Keratinocyte (primary cell): ENCODE measurements around the gene DCHS1. TPM values are rescaled to one million over a fixed set of nuclear protein-coding genes. Genes with fewer than 3 reads are reported as not detected.

Experiments used
- DNase-seq: peaks from one replicate; pipeline ENCODE4 v3.0.0-alpha.2; 2011; ENCODE audit warnings: low read depth, missing footprints, low spot score
- FAIRE-seq: peaks from 2 replicates; lab custom pipeline; 2011; peaks lifted over from hg19 to GRCh38; lab: Jason Lieb, UNC
- H2AFZ ChIP-seq: 2 replicates; pipeline ENCODE4 v1.6.0; 2012; ENCODE audit warnings: low read length, control low read depth, inconsistent platforms; ENCODE audit not compliant: control insufficient read depth
- H3K27ac ChIP-seq: 2 replicates; pipeline ENCODE4 v1.5.1; 2011; ENCODE audit warnings: low read length; ENCODE audit not compliant: control insufficient read depth, insufficient read depth
- H3K27me3 ChIP-seq: 3 replicates; pipeline ENCODE4 v1.6.0; 2011; ENCODE audit warnings: low read length; ENCODE audit not compliant: control insufficient read depth, insufficient read depth; ENCODE audit errors: extremely low read depth
- H3K36me3 ChIP-seq, 2 experiments: 2 replicates in 1 of 2; 3 replicates in 1 of 2; pipeline ENCODE4 v1.5.1; 2011; ENCODE audit warnings: low read length in 2 of 2, mild to moderate bottlenecking in 1 of 2; ENCODE audit not compliant: control insufficient read depth in 2 of 2, insufficient read depth in 2 of 2; ENCODE audit errors: extremely low read depth in 1 of 2
- H3K4me1 ChIP-seq: 3 replicates; pipeline ENCODE4 v1.5.1; 2011; ENCODE audit warnings: low read length; ENCODE audit not compliant: control insufficient read depth, insufficient read depth; ENCODE audit errors: extremely low read depth
- H3K4me2 ChIP-seq: 3 replicates; pipeline ENCODE4 v1.6.0; 2011; ENCODE audit warnings: low read depth, low read length; ENCODE audit not compliant: control insufficient read depth, insufficient read depth; ENCODE audit errors: extremely low read depth
- H3K4me3 ChIP-seq, 3 experiments: fragments of 200-600 bp in 1 of 3; sonication (generic) in 1 of 3; 2 replicates in 2 of 3; 3 replicates in 1 of 3; pipeline ENCODE4 v1.5.1; 2011 to 2016; ENCODE audit warnings: low read length in 3 of 3, mild to moderate bottlenecking in 3 of 3, control low read depth in 2 of 3, inconsistent platforms in 1 of 3, low read depth in 1 of 3, mixed read lengths in 1 of 3, mixed run types in 1 of 3, moderate library complexity in 1 of 3; ENCODE audit not compliant: control insufficient read depth in 2 of 3, insufficient read depth in 2 of 3; ENCODE audit errors: extremely low read depth in 1 of 3
- H3K79me2 ChIP-seq: 2 replicates; pipeline ENCODE4 v1.6.0; 2012; ENCODE audit warnings: low read length; ENCODE audit not compliant: control insufficient read depth, insufficient read depth
- H3K9ac ChIP-seq: 3 replicates; pipeline ENCODE4 v1.6.0; 2011; ENCODE audit warnings: low read length; ENCODE audit not compliant: control insufficient read depth, insufficient read depth; ENCODE audit errors: extremely low read depth
- H3K9me1 ChIP-seq: 3 replicates; pipeline ENCODE4 v1.6.0; 2011; ENCODE audit warnings: low read length; ENCODE audit not compliant: control insufficient read depth, insufficient read depth; ENCODE audit errors: extremely low read depth
- H3K9me3 ChIP-seq: 2 replicates; pipeline ENCODE4 v1.5.1; 2012; ENCODE audit warnings: low read depth, low read length; ENCODE audit not compliant: control insufficient read depth
- H4K20me1 ChIP-seq: 3 replicates; pipeline ENCODE4 v1.6.0; 2011; ENCODE audit warnings: low read length; ENCODE audit not compliant: control insufficient read depth, insufficient read depth; ENCODE audit errors: extremely low read depth
- EZH2 ChIP-seq: IDR thresholded peaks from one replicate; pipeline ENCODE4 v1.6.1; 2012; ENCODE audit warnings: inconsistent platforms, mild to moderate bottlenecking, low read length, moderate library complexity
- dilution Hi-C: fragments of 300-500 bp; cut with MboI; formaldehyde crosslinking; loops from one replicate; pipeline ENCODE4 v1.7.0; 2020; ENCODE audit warnings: low sequenced_read_pairs; ENCODE audit not compliant: extremely low pct_ligation_motif_present
- polyA plus RNA-seq, 5 experiments: library from polyadenylated mRNA; depleted of rRNA in 3 of 5; stranded (reverse) in 3 of 5; stranded (forward) in 1 of 5; unstranded in 1 of 5; fragments of >200 nt; gene quantifications; 1 replicate in 1 of 5; 2 replicates in 3 of 5; 3 replicates in 1 of 5; pipeline versions ENCODE4 v1.2.1 to v1.2.3, GENCODE V29; 2011 to 2012; ENCODE audit warnings: missing spikeins in 2 of 5, low read depth in 1 of 5, low replicate concordance in 1 of 5
- TF ChIP-seq, protein P1 (sequence below), 3 experiments: IDR thresholded peaks in 1 of 3; conservative IDR thresholded peaks in 1 of 3; optimal IDR thresholded peaks in 1 of 3; 2 replicates in 2 of 3; 3 replicates in 1 of 3; pipeline versions ENCODE3 to v1.5.1; 2011; ENCODE audit warnings: low read length in 3 of 3, mild to moderate bottlenecking in 3 of 3, moderate library complexity in 2 of 3, control low read depth in 1 of 3, inconsistent platforms in 1 of 3; ENCODE audit not compliant: insufficient read depth in 2 of 3; ENCODE audit errors: extremely low read depth in 1 of 3

Gene DCHS1
- polyA plus RNA-seq, 1 donor (not counting 4 experiments of a cell fraction or from before 2014, with no cell fraction given), result 0.03 TPM

DNA sequence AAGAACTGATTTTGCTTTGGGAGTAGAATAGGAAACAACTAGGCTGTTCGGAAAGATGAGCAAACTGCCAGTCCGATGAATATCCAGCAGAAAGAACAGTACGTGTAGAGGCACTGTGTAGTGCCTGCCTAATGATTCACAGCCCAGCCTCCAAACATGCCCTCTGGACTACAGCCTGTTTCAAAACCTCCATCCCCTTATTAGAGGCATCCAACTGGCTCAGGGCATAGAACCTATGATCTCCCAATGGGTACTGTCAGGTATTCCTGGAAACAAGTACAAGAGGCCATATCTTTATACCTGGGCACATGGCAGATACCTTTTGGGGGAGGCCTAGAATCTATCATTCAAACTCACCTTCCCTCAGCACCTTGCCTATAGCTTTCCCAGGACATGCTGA, 57.1 kb downstream of the DCHS1 start:
- no peak overlapping the region for H3K27ac ChIP-seq
- H3K4me3 ChIP-seq, result no peak overlapping the region
- dilution Hi-C loops, result no loop called here
- H3K9me3 ChIP-seq, result no peaks in the 10 kb centered on the region
- peaks cover 9% of the 10 kb centered on the region for H3K4me1 ChIP-seq
- no peak overlapping the region for H3K4me2 ChIP-seq
- FAIRE-seq (no peak), DNase-seq (no peak)
- no peak for TF ChIP-seq EZH2
- TF ChIP-seq, protein P1, sequence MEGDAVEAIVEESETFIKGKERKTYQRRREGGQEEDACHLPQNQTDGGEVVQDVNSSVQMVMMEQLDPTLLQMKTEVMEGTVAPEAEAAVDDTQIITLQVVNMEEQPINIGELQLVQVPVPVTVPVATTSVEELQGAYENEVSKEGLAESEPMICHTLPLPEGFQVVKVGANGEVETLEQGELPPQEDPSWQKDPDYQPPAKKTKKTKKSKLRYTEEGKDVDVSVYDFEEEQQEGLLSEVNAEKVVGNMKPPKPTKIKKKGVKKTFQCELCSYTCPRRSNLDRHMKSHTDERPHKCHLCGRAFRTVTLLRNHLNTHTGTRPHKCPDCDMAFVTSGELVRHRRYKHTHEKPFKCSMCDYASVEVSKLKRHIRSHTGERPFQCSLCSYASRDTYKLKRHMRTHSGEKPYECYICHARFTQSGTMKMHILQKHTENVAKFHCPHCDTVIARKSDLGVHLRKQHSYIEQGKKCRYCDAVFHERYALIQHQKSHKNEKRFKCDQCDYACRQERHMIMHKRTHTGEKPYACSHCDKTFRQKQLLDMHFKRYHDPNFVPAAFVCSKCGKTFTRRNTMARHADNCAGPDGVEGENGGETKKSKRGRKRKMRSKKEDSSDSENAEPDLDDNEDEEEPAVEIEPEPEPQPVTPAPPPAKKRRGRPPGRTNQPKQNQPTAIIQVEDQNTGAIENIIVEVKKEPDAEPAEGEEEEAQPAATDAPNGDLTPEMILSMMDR (optimal IDR thresholded peaks at IDR 0.05 in 1 of 3, IDR thresholded peaks at IDR 0.05 in 1 of 3, conservative IDR thresholded peaks at IDR 0.05 in 1 of 3; ENCODE audit: extremely low read depth in 1 of 3, insufficient read depth in 2 of 3, low read length in 3 of 3), result no peak
- no peak overlapping the region for H2AFZ ChIP-seq
- peaks cover 3% of the 10 kb centered on the region for H3K9me1 ChIP-seq
- H4K20me1 ChIP-seq, result no peaks in the 10 kb centered on the region
- no peak overlapping the region for H3K9ac ChIP-seq
- peaks cover 46% of the 10 kb centered on the region for H3K79me2 ChIP-seq
- H3K36me3 ChIP-seq, result peaks cover 29 to 53% of the 10 kb centered on the region in 2 experiments
- no peaks in the 10 kb centered on the region for H3K27me3 ChIP-seq

DNA sequence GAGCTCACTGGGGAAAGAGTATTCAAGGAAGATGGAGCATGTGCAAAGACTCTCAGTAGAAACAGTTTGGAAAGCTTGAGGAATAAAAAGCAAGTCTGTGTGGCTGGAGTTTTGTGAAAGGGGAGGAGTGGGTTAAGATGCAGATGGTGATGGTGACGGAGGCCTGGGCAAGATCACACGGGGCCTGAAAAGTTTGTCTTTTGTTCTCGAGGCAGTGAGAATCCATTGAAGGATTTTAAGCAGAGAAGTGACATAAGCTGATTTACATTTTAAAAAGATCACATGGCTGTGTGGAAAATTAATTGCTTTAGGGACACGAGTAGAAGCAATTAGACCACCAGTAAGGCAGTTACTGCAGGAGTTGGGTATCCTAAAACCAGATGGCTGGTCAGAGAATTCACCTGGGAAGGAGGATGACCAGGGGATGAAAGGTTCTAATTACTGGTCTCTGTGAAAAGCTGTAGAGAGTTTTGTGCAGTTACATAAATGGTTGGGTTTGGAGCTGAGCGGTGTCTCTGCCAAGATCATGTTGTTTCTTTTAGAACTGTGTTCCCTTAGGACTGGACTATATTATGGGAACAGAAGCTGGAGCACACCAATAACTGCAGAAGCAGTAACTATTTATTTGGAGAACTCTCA, 59.3 kb downstream of the DCHS1 start:
- Histone ChIP-seq H3K9me1 (peaks cover 3% of the 10 kb centered on the region), H3K79me2 (peaks cover 25% of the 10 kb centered on the region), H3K4me1 (no peaks in the 10 kb centered on the region), H3K27me3 (no peaks in the 10 kb centered on the region), H3K4me3 (no peak overlapping the region), H3K9me3 (no peaks in the 10 kb centered on the region), H3K9ac (no peak overlapping the region), H4K20me1 (no peaks in the 10 kb centered on the region), H3K4me2 (no peak overlapping the region), H3K27ac (no peak overlapping the region), H3K36me3 (peaks cover 28 to 53% of the 10 kb centered on the region in 2 experiments), H2AFZ (no peak overlapping the region)
- DNase-seq (no peak), FAIRE-seq (no peak)
- dilution Hi-C loops, result no loop called here
- TF ChIP-seq, protein P1 (optimal IDR thresholded peaks at IDR 0.05 in 1 of 3, IDR thresholded peaks at IDR 0.05 in 1 of 3, conservative IDR thresholded peaks at IDR 0.05 in 1 of 3; ENCODE audit: extremely low read depth in 1 of 3, insufficient read depth in 2 of 3, low read length in 3 of 3), result no peak
- no peak for TF ChIP-seq EZH2
